ENCODE data around the gene ATP6V0B.

DNA sequence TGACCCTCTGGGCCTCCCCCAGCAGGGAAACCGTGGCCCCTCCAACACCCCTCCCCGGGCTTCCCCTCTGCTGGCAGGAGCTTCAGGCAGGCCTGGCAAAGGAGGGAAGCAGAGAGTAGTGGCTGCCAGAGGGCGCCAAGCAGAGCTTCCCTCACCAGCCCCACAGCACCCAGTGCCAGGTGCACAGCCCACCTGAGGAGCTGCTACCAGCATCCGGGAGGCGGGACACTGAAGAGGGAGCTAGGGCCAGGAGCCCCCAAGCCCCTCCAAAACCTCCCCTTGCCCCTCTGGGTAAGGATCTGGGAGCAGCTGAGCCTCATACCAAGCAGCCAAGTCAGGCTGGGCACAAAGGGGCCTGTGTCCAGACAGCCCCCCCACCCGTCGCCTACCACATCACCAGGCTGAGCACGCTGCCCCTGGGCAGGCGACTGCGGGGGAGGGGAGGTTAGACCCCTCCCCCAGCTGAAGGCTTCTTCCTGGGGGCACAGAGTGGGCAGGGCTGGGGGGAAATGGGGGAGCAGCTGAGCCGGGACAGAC, 36.2 kb downstream of the ATP6V0B start:
- TF ChIP-seq CTCF (IDR thresholded peaks at IDR 0.05; ENCODE audit: extremely low read depth in 1 of 2, insufficient read depth in 1 of 2, low read depth in 1 of 2, low read length in 2 of 2): no peak
- no peak for TF ChIP-seq MAX (IDR thresholded peaks at IDR 0.05; ENCODE audit: insufficient read depth, insufficient read length)
- no peak for TF ChIP-seq EZH2 (IDR thresholded peaks at IDR 0.05; ENCODE audit: borderline replicate concordance, low read depth, low read length, severe bottlenecking)
- TF ChIP-seq POLR2AphosphoS5 (IDR thresholded peaks at IDR 0.05; ENCODE audit: insufficient read depth, low read depth, low read length): no peak
- TF ChIP-seq POLR2A (IDR thresholded peaks at IDR 0.05; ENCODE audit: low read depth, low read length): no peak
- TF ChIP-seq FOS (IDR thresholded peaks at IDR 0.05; ENCODE audit: borderline replicate concordance, insufficient read depth, low read length): no peak
- no peak for TF ChIP-seq JUN (IDR thresholded peaks at IDR 0.05; ENCODE audit: borderline replicate concordance, insufficient read depth, insufficient read length, low read depth)
- TF ChIP-seq MYC (IDR thresholded peaks at IDR 0.05; ENCODE audit: low read depth, low read length): no peak
